OCI-LY1 (cell line): ENCODE results near the gene ADCY2.

Source experiments
- H2AFZ ChIP-seq: fragments of 200-600 bp; sonication (generic), shearing (Covaris generic); 2 replicates; pipeline ENCODE4 v1.6.0; 2014; ENCODE audit warnings: antibody characterized with exemption, mild to moderate bottlenecking, low read length
- H3F3A ChIP-seq: fragments of 200-600 bp; sonication (generic), shearing (Covaris generic); 2 replicates; pipeline ENCODE4 v1.6.0; 2014; ENCODE audit warnings: mild to moderate bottlenecking, antibody characterized with exemption, low read length, moderate library complexity; ENCODE audit not compliant: insufficient read depth
- H3K27ac ChIP-seq: fragments of 200-600 bp; sonication (generic); 2 replicates; pipeline ENCODE4 v1.5.1; 2014; ENCODE audit warnings: low read length, mixed run types, mild to moderate bottlenecking, low read depth; ENCODE audit not compliant: poor library complexity, severe bottlenecking
- H3K27me3 ChIP-seq: fragments of 200-600 bp; sonication (generic); 2 replicates; pipeline ENCODE4 v1.6.0; 2014; ENCODE audit warnings: antibody characterized with exemption, mild to moderate bottlenecking, low read length, moderate library complexity; ENCODE audit not compliant: insufficient read depth
- H3K36me3 ChIP-seq: fragments of 200-600 bp; sonication (generic); 2 replicates; pipeline ENCODE4 v1.6.1; 2014; ENCODE audit warnings: mild to moderate bottlenecking, antibody characterized with exemption, low read length, moderate library complexity, mixed read lengths; ENCODE audit not compliant: insufficient read depth
- H3K4me1 ChIP-seq: fragments of 200-600 bp; sonication (generic); 2 replicates; pipeline ENCODE4 v1.5.1; 2014; ENCODE audit warnings: mild to moderate bottlenecking, low read length, moderate library complexity; ENCODE audit not compliant: insufficient read depth, severe bottlenecking
- H3K4me2 ChIP-seq: fragments of 200-600 bp; sonication (generic), shearing (Covaris generic); 2 replicates; pipeline ENCODE4 v1.6.1; 2014; ENCODE audit warnings: low read length
- H3K4me3 ChIP-seq: fragments of 200-600 bp; sonication (generic); 2 replicates; pipeline ENCODE4 v1.5.1; 2014; ENCODE audit warnings: low read length, low read depth, mild to moderate bottlenecking, mixed read lengths; ENCODE audit not compliant: poor library complexity, severe bottlenecking
- H3K79me2 ChIP-seq: fragments of 200-600 bp; shearing (Covaris generic); 2 replicates; pipeline ENCODE4 v1.6.1; 2016; ENCODE audit warnings: mixed run types, low read length, mixed read lengths; ENCODE audit not compliant: insufficient read depth
- H3K9ac ChIP-seq: fragments of 200-600 bp; sonication (generic), shearing (Covaris generic); 2 replicates; pipeline ENCODE4 v1.6.1; 2014; ENCODE audit warnings: mild to moderate bottlenecking, low read length, mixed read lengths
- H3K9me2 ChIP-seq: fragments of 200-600 bp; sonication (generic), shearing (Covaris generic); 2 replicates; pipeline ENCODE4 v1.6.1; 2014; ENCODE audit warnings: low read depth, mild to moderate bottlenecking, low read length, mixed read lengths
- H3K9me3 ChIP-seq: fragments of 200-600 bp; shearing (Covaris generic); 2 replicates; pipeline ENCODE4 v1.6.1; 2014; ENCODE audit warnings: low read length, mixed read lengths
- H4K20me1 ChIP-seq: fragments of 200-600 bp; sonication (generic), shearing (Covaris generic); 2 replicates; pipeline ENCODE4 v1.6.0; 2016; ENCODE audit warnings: mild to moderate bottlenecking, low read length; ENCODE audit not compliant: insufficient read depth
- CTCF ChIP-seq: fragments of 200-600 bp; sonication (generic), shearing (Covaris generic); IDR thresholded peaks from 2 replicates; pipeline ENCODE4 v1.5.1; 2017; ENCODE audit warnings: mild to moderate bottlenecking, antibody characterized with exemption, low read length, moderate library complexity, mixed read lengths
- EZH2 ChIP-seq: fragments of 200-600 bp; sonication (generic), shearing (Covaris generic); IDR thresholded peaks from 2 replicates; pipeline ENCODE4 v1.8.0; 2017; ENCODE audit warnings: borderline replicate concordance, mixed run types, mild to moderate bottlenecking, antibody characterized with exemption, low read length, moderate library complexity, mixed read lengths

The ADCY2 gene

GRCh38 chr5:7764452-7764851 is 368.5 kb downstream of the ADCY2 start:
- no peaks in the 10 kb centered on the region for H3K79me2 ChIP-seq
- H2AFZ ChIP-seq = no peak overlapping the region
- TF ChIP-seq CTCF (no peak), EZH2 (no peak)
- H4K20me1 ChIP-seq = no peaks in the 10 kb centered on the region
- no peaks in the 10 kb centered on the region for H3K27me3 ChIP-seq
- H3K4me1 ChIP-seq = no peaks in the 10 kb centered on the region
- H3K9ac ChIP-seq = no peak overlapping the region
- H3F3A ChIP-seq = no peaks in the 10 kb centered on the region
- H3K9me2 ChIP-seq = no peaks in the 10 kb centered on the region
- H3K9me3 ChIP-seq = no peaks in the 10 kb centered on the region
- H3K36me3 ChIP-seq = no peaks in the 10 kb centered on the region
- H3K27ac ChIP-seq = no peak overlapping the region
- no peak overlapping the region for H3K4me3 ChIP-seq
- no peak overlapping the region for H3K4me2 ChIP-seq

GRCh38 chr5:7770436-7770835 is 374.5 kb downstream of the ADCY2 start:
- no peak for TF ChIP-seq EZH2
- H3F3A ChIP-seq = no peaks in the 10 kb centered on the region

GRCh38 chr5:7772141-7772540 is 376.2 kb downstream of the ADCY2 start:
- Histone ChIP-seq H3K27ac (no peak overlapping the region), H3K9me2 (no peaks in the 10 kb centered on the region), H3K9ac (no peak overlapping the region), H3K27me3 (no peaks in the 10 kb centered on the region), H3K79me2 (no peaks in the 10 kb centered on the region), H3F3A (no peaks in the 10 kb centered on the region), H3K36me3 (no peaks in the 10 kb centered on the region), H3K4me3 (no peak overlapping the region), H3K4me2 (no peak overlapping the region), H4K20me1 (no peaks in the 10 kb centered on the region), H3K4me1 (no peaks in the 10 kb centered on the region), H2AFZ (no peak overlapping the region), H3K9me3 (no peaks in the 10 kb centered on the region)
- TF ChIP-seq EZH2 = no peak
- no peak for TF ChIP-seq CTCF

More at GRCh38 chr5:7770436-7770835, 374.5 kb downstream of the ADCY2 start:
- H4K20me1 ChIP-seq = no peaks in the 10 kb centered on the region
- no peaks in the 10 kb centered on the region for H3K9me3 ChIP-seq
- H3K9ac ChIP-seq = no peak overlapping the region
- no peaks in the 10 kb centered on the region for H3K79me2 ChIP-seq
- H2AFZ ChIP-seq = no peak overlapping the region
- no peaks in the 10 kb centered on the region for H3K9me2 ChIP-seq
- no peaks in the 10 kb centered on the region for H3K27me3 ChIP-seq
- no peak overlapping the region for H3K27ac ChIP-seq
- no peaks in the 10 kb centered on the region for H3K36me3 ChIP-seq
- no peak overlapping the region for H3K4me3 ChIP-seq
- no peak overlapping the region for H3K4me2 ChIP-seq
- no peaks in the 10 kb centered on the region for H3K4me1 ChIP-seq

- H3K4me3 ChIP-seq = no peak overlapping the region
- H2AFZ ChIP-seq = no peak overlapping the region
- H3K27ac ChIP-seq = no peak overlapping the region
- no peaks in the 10 kb centered on the region for H3K9me3 ChIP-seq
- H3K36me3 ChIP-seq = no peaks in the 10 kb centered on the region
- no peaks in the 10 kb centered on the region for H3K9me2 ChIP-seq
- no peak overlapping the region for H3K4me2 ChIP-seq
- TF ChIP-seq EZH2 = no peak
- no peak for TF ChIP-seq CTCF
- H3K4me1 ChIP-seq = no peaks in the 10 kb centered on the region
- H3K27me3 ChIP-seq = no peaks in the 10 kb centered on the region
- no peaks in the 10 kb centered on the region for H3F3A ChIP-seq
- no peaks in the 10 kb centered on the region for H4K20me1 ChIP-seq
- no peak overlapping the region for H3K9ac ChIP-seq
- H3K79me2 ChIP-seq = no peaks in the 10 kb centered on the region
Measured at GRCh38 chr5:7773178-7773577, 377.2 kb downstream of the ADCY2 start.
